RKO (cell line): ENCODE results near the gene GABRQ.
"Not testable (repeated sequence)": the region's sequence is repeated elsewhere in the genome, so short reads cannot be mapped to it uniquely, and the experiment has no call there.

Experiments used
- DNase-seq: peaks from one replicate; pipeline ENCODE4 v3.0.0-alpha.2; 2016; ENCODE audit warnings: low spot score

Gene GABRQ

DNA sequence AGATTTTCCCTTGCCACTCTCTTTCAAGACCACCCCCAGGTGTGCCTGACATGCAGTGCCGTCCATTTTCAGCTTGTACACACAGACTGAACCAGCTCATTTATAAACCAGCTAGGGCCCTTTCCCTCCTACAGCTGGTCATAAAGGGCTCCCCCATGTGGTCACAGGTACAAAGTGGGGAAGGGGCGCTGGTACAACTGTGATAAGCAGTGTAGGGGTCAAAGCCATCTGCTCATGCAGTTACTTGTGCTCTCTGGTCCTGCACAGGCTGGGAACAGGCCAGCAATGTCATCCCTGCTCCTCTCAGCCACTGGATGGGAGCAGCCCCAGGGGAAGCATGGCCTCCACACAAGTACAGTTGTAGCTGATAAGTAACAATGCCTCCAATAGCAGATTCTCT is 20.6 kb downstream of the GABRQ start:
- no peak for DNase-seq

DNA sequence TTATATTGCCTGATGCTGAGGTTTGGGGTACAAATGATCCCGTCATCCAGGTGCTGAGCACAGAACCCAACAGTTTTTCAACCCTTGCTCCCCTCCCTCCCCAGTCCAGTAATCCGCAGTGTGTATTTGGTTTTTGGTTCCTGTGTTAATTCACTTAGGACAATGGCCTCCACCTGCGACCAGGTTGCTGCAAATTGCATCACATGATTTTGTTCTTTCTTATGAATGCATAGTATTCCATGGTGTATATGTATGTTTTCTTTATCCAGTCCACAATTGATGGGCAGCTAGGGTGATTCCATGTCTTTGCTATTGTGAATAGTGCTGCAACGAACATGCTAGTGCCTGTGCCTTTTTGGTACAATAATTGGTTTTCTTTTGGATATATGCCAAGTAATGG is 25.4 kb downstream of the GABRQ start:
- no peak for DNase-seq

DNA sequence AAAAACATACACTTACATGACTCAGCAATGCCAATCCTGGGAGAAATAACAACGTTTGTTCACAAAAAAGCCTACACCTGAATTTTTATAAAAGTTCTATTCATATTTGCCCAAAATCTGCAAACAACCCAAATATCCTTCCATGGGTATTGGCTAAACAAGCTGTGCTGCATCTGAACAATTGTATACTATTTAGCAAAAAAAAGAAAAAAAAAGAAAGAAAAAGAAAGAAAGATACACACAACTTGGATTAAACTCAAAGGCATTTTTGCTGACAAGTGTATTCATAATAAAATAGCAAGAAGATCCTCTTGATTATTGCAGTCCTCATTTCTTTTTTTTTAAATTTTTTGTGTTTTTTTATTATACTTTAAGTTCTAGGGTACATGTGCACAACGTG is 36.4 kb downstream of the GABRQ start:
- no peak for DNase-seq

DNA sequence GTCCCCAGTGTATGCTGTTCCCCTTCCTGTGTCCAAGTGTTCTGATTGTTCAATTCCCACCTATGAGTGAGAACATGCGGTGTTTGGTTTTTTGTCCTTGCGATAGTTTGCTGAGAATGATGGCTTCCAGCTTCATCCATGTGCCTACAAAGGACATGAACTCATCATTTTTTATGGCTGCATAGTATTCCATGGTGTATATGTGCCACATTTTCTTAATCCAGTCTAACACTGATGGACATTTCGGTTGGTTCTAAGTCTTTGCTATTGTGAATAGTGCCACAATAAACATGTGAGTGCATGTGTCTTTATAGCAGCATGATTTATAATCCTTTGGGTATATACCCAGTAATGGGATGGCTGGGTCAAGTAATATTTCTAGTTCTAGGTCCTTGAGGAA is 37.0 kb downstream of the GABRQ start:
- not testable (repeated sequence) for DNase-seq

DNA sequence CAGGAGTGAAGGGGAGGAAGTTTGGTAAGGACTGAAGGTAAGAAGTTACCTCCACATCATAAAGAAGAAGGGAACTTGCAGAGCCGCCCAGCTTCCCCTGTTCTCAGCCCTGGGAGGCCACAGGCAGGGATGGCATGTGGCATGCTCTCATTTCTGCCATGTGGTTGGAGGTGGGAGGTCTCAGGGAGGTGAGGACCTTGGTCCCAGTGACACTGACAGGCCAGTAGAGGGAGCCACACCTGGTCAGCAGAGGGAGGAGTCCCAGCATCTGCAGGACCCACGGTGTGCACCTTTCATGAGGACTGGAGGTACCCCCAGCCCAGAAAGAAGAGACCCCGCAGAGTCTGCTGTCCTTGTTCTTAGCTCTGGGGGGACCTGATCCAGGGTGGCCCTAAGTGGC is 43.3 kb downstream of the GABRQ start:
- DNase-seq, result not testable (repeated sequence)

DNA sequence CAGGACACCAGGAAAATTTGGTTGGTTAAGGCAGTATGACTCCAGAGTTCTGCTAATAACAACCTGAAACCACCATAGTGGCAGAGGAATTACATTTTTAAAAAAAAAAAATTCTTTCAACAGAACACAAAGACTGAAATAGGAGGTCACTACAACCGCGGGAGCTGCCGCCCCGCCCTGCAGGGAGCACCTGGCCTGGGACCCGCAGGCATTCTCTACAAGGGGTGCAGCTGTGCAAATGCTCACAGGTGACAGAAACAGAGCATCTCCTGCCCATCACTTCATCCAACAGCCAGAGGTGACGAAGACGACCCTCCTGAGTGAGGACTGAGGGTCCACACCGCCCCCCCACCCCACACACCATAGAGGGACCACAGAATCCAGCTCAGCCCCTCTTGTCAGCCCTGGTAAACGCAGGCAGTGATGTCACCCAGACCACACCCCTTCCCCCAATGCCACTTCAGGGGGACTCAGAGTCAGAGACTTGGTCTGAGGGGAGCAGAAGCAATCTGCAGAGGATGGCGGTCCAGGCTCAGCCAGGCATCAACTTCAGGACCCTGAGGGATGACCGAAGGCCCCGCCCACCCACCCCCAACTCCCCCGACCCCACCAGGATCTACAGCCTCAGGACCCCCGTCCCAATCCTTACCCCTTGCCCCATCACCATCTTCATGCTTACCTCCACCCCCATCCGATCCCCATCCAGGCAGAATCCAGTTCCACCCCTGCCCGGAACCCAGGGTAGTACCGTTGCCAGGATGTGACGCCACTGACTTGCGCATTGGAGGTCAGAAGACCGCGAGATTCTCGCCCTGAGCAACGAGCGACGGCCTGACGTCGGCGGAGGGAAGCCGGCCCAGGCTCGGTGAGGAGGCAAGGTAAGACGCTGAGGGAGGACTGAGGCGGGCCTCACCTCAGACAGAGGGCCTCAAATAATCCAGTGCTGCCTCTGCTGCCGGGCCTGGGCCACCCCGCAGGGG is 60.5 kb downstream of the GABRQ start, which contains the start of gene MAGEA3:
Gene MAGEA3 (plus strand): TSS at position 843 of the 980 bp plus-strand sequence. CDS start 2,039 bp downstream, outside the sequence.
- not testable (repeated sequence) for DNase-seq

DNA sequence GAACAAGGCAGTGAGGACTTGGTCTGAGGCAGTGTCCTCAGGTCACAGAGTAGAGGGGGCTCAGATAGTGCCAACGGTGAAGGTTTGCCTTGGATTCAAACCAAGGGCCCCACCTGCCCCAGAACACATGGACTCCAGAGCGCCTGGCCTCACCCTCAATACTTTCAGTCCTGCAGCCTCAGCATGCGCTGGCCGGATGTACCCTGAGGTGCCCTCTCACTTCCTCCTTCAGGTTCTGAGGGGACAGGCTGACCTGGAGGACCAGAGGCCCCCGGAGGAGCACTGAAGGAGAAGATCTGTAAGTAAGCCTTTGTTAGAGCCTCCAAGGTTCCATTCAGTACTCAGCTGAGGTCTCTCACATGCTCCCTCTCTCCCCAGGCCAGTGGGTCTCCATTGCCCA is 62.7 kb downstream of the GABRQ start:
- DNase-seq, result not testable (repeated sequence)

DNA sequence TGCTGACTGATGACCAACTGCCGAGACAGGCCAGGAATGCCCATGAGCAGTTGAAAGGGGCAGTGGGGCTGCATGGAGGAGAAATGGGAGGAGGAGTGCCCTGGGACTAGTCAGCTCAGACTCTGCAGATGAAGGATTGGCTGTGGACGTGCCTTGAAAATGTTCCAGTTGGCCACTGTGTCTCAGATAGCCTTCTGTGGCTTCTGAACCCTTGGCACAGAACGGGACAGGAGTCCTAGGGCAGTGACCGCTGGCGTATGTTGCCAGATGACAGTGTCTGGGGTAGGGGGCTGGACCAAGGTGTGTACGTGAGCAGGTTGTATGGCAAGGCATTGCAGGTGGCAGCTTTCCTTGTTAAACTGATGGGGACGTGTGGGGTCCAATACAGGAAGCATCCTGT is 68.8 kb downstream of the GABRQ start:
- not testable (repeated sequence) for DNase-seq
